ENCODE data around the gene URGCP.

Gene URGCP

GRCh38 chr7:43906331-43907010 is at the start of gene URGCP:
Gene URGCP (minus strand): TSS chr7:43906596. CDS start chr7:43906575, 21 bp downstream.
- peak; percentile 66 for DNase-seq

- no peak for DNase-seq
Observed at GRCh38 chr7:43956027-43956426, 49.6 kb upstream of the URGCP start.

GRCh38 chr7:43954524-43955228 is 48.3 kb upstream of the URGCP start:
- peak; percentile 46 for DNase-seq

- DNase-seq: no peak
Observed at GRCh38 chr7:43953071-43953470, 46.7 kb upstream of the URGCP start.

GRCh38 chr7:43952028-43952427 is 45.6 kb upstream of the URGCP start:
- DNase-seq: no peak

GRCh38 chr7:43944286-43944685 is 37.9 kb upstream of the URGCP start:
- no peak for DNase-seq

- DNase-seq: no peak
Observed at GRCh38 chr7:43943417-43944187, 37.2 kb upstream of the URGCP start.

GRCh38 chr7:43942997-43943396 is 36.6 kb upstream of the URGCP start:
- DNase-seq: no peak

- DNase-seq: no peak
Observed at GRCh38 chr7:43942250-43942649, 35.9 kb upstream of the URGCP start.

- no peak for DNase-seq
Observed at GRCh38 chr7:43938892-43939482, 32.6 kb upstream of the URGCP start.

GRCh38 chr7:43937444-43937843 is 31.0 kb upstream of the URGCP start:
- no peak for DNase-seq

- DNase-seq: no peak
Observed at GRCh38 chr7:43933902-43934560, 27.6 kb upstream of the URGCP start.

GRCh38 chr7:43931346-43931745 is 24.9 kb upstream of the URGCP start:
- DNase-seq: no peak

- DNase-seq: no peak
Observed at GRCh38 chr7:43929529-43930457, 23.4 kb upstream of the URGCP start.

GRCh38 chr7:43927810-43928209 is 21.4 kb upstream of the URGCP start:
- no peak for DNase-seq

- DNase-seq: no peak
Observed at GRCh38 chr7:43926798-43927123, 20.4 kb upstream of the URGCP start.

GRCh38 chr7:43925984-43926797 is 19.8 kb upstream of the URGCP start, which contains the start of gene UBE2D4:
Gene UBE2D4 (plus strand): TSS chr7:43926436. CDS start chr7:43926533, 97 bp downstream.
- DNase-seq: peak; percentile 85

- no peak for DNase-seq
Observed at GRCh38 chr7:43922726-43923125, 16.3 kb upstream of the URGCP start.

GRCh38 chr7:43921423-43921822 is 15.0 kb upstream of the URGCP start:
- DNase-seq: no peak

GRCh38 chr7:43915907-43916306 is 9.5 kb upstream of the URGCP start:
- no peak for DNase-seq

- no peak for DNase-seq
Observed at GRCh38 chr7:43914795-43915194, 8.4 kb upstream of the URGCP start.

All from femur (tissue), 1 donor.